ENCODE results near the gene MPP3.

GRCh38 chr17:43816336-43817320, 16.3 kb downstream of the MPP3 start:
- TF ChIP-seq CTCF (IDR thresholded peaks at IDR 0.05) (no peak), POLR2A (IDR thresholded peaks at IDR 0.05) (no peak)

Data from right lobe of liver (tissue), 4 donors.